ENCODE measurements around the gene OR6K2.
A peak's percentile ranks its signal among the peaks of the same experiment; 100 is the strongest.
"Not testable (repeated sequence)": the region's sequence is repeated elsewhere in the genome, so short reads cannot be mapped to it uniquely, and the experiment has no call there.

OR6K2 gene

GRCh38 chr1:158700552-158700951 lies at the start of gene OR6K2:
Gene OR6K2, minus strand, starts transcription at chr1:158700652. Its CDS starts 0 bp downstream, at chr1:158700652.
- no peak for DNase-seq

DNA sequence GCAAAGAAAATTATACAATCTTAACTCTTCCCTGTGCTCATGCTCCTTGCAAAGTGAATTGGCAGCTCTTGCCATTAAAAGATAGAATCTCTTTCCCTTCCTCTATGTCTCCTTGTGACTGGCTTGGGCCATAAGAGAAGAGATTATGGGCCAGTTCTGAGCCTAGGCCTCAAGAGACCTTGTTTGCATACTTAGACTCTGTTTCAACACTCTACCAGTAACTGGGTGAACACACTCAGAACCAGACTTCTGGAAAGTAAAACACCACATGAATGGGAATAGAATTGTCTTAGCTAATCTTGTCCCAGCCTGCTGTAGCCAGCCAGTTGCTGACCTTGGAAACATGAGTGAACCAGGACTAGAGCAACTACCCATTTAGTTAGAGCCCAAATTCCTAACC lies 35.4 kb upstream of the OR6K2 start:
- no peak for DNase-seq

- no peak for DNase-seq
These were observed 32.1 kb upstream of the OR6K2 start for GRCh38 chr1:158732524-158732923.

- no peak for DNase-seq
These were observed 31.3 kb upstream of the OR6K2 start for GRCh38 chr1:158731707-158732106.

DNA sequence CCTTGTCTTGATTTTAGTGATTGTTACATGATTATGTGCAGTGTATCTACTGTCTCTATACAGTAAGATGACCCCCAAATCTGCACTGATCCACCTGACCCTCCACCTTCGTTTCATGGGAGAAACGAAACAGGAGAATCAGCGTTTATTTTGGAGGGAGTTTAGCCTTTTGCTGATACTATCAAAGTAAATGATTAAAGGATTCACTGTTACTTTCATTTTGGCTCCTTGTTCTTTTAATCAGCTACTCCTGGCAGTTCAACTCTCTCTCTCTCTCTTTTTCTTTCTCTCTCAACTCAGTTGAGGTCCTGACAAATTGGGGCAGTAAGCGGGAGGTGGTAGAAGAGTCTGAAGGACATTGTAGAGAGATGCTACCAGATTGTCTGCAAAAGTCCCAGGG lies 30.0 kb upstream of the OR6K2 start:
- no peak for DNase-seq

- no peak for DNase-seq
These were observed 28.2 kb upstream of the OR6K2 start for GRCh38 chr1:158728510-158729225.

GRCh38 chr1:158724442-158724841 lies 24.0 kb upstream of the OR6K2 start:
- no peak for DNase-seq

GRCh38 chr1:158720620-158721019 lies 20.2 kb upstream of the OR6K2 start, which contains the start of gene OR6K3:
Gene OR6K3, minus strand, starts transcription at chr1:158720720. Its CDS starts 2,605 bp downstream, at chr1:158718115.
- no peak for DNase-seq

- DNase-seq, result no peak
These were observed 19.2 kb upstream of the OR6K2 start for GRCh38 chr1:158719664-158720063.

- DNase-seq, result no peak
These were observed 16.9 kb upstream of the OR6K2 start for GRCh38 chr1:158717344-158717743.

DNA sequence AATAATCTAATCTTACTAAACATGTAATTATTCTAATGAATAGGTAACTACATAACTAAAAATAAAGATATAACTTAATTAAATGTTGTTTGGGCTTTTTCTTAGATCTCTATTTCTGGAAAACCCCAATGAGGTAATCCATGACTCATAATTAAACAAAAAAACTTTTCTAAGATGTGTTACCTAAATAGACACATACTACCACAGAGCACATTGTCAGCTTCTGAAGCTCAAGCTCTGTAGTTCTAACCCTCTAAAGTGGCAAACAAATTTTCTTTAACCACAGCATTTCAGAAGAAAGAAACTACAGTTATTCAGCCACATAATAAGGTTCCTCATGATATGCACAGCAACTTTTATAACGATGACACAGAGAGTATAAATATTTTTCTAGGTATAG lies 15.9 kb upstream of the OR6K2 start:
- peak; percentile 34 for DNase-seq

DNA sequence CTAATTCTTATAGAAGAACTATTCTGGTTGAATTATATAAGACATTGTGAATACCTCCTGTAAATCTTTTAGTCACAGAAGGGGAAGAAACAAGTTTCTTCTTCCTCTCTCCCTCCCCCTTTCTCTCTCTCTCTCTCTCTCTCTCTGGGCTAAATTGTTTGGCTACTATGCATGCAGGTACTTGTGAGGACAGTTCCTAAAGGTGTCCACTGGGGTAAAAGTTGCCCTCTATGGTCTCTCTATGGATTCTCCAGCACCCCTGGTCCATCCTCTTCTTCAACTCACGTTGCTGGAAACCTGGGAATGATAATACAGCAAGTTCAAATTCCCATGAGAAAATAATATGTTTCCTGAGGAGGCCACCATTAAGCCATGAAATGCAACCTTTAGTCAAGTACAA lies 14.3 kb upstream of the OR6K2 start:
- DNase-seq, result no peak

- DNase-seq, result no peak
These were observed 10.6 kb upstream of the OR6K2 start for GRCh38 chr1:158711098-158711497.

DNA sequence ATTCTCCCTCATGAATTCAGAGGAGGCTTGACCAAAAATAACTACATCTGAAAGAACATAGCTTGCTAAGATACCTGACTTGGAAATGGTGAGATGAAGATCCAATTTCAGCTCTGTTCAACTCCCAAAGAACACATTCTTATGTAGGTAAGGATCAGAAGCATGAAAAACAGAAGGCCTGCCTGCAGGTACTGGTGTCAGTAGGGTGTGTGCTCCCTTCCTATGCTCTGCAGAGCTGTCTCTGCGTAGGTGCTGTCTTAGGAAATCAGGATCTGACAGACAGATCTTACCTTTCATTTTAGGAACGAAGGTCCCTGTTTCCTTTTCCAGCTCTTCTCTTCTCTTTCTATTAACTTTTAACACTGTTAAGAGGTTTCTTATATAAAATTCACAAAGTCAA lies 5.6 kb upstream of the OR6K2 start:
- DNase-seq, result no peak

DNA sequence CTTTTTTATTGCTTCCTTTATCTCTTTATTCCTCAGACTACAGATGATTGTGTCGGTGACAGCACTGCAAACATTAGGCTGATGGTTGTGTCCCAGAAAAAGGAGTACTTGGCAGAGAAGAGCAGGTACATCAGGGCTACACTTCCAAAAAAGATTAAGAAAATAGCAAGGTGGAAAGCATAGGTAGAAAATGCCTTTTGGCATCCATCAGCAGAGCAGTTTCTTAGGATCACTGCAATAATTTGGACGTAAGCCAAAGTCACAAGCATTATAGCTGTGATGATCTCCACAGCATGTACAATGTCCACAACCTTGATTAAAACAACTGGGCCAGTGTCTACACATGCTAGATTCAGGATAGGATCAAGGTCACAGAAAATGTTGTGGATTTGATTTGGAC lies 5.9 kb downstream of the OR6K2 start:
- DNase-seq, result no peak

- DNase-seq, result no peak
These were observed 8.1 kb downstream of the OR6K2 start for GRCh38 chr1:158692356-158692755.

DNA sequence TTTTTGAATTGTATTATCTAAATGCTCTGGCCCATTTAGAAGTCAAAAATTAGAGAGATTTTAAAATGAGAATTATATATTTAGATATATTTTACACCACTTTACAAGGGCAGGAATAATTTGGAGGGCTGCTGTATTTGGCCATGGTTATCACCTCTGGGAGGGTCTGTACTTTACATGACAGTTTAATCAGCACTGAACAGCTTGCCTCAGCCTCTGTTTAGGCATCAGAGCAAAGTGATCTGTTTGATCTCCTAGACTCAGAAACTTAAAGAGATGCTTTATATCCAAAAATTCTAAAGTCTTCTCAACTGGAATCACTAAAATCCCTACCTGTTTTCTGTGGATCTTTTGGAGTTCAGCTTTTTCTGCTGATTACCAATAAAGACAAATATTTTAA lies 8.5 kb downstream of the OR6K2 start:
- DNase-seq, result no peak

DNA sequence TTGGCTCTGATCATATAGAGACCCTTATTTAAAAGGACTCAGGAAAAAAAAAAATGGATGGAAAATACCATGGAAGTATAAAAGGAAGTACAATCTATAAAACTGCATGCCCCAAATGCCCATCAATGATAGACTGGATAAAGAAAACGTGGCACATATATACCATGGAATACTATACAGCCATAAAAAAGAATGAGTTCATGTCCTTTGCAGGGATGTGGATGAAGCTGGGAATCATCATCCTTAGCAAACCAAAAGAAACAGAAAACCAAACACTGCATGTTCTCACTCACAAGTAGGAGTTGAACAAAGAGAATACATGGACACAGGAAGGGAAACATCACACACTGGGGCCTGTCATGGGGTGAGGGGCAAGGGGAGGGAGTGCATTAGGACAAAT lies 9.3 kb downstream of the OR6K2 start:
- not testable (repeated sequence) for DNase-seq

DNA sequence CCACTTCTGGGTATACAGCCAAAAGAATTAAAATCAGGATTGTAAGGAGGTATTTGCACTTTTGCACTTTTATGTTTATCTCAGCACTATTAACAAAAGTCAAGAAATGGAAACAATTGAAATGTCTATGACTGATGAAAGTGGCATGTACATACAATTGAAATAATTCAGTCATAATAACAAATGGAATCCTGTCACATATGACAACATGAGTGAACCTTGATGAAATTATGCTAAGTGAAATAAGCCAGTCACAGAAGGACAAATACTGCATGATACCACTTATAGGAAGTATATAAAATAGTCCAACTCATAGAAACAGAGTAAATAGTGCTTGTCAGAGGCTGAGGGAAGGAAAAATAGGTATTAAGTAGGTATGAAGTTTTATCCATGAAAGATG lies 10.6 kb downstream of the OR6K2 start:
- DNase-seq, result no peak

DNA sequence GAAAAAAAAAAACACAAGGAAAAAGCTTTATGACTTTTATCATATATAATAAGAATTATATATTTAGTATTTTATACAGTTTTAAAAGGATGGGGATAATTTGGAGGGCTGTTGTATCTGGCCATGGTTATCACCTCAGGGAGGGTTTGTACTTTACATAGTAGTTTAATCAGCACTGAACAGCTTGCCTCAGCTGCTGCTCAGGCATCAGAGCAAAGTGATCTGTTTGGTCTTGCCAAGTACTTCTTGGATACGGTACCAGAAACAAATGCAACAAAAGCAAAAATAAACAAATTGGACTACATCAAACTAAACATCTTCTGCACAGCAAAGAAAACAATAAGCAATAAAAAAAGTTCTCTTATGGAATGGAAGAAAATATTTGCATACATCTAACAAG lies 11.3 kb downstream of the OR6K2 start:
- DNase-seq, result no peak

DNA sequence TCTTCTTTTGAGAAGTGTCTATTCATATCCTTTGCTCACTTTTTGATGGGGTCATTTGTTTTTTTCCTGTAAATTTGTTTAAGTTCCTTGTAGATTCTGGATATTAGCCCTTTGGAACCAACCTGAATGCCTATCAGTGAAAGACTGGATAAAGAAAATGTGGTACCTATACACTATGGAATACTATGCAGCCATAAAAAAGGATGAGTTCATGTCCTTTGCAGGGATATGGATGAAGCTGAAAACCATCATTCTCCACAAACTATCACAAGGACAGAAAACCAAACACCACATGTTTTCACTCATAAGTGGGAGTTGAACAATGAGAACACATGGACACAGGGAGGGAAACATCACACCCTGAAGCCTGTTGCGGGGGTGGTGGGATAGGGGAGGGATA lies 12.1 kb downstream of the OR6K2 start:
- DNase-seq, result not testable (repeated sequence)

DNA sequence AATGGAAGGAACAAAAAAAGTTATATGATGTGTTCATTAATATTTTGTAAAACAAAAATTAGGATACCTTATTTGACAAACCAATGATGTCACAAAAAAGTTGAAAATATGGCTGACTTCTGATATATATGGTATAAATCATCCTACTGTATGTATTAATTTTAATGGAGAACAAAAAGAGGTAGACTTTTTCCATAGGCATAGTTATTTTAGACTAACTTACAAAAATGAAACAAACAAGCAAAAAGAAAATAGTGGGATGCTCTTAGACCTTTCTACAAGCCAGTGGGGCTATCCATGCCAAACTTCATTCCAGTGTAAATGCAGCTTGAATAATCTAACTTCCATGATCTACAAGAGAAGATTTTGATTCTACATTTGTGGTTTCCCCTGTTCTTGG lies 13.4 kb downstream of the OR6K2 start:
- no peak for DNase-seq

- no peak for DNase-seq
These were observed 14.1 kb downstream of the OR6K2 start, which contains the start of gene SPTA1 for GRCh38 chr1:158686111-158687009. Gene SPTA1, minus strand, starts transcription at chr1:158686715. Its CDS starts 198 bp downstream, at chr1:158686517.

DNA sequence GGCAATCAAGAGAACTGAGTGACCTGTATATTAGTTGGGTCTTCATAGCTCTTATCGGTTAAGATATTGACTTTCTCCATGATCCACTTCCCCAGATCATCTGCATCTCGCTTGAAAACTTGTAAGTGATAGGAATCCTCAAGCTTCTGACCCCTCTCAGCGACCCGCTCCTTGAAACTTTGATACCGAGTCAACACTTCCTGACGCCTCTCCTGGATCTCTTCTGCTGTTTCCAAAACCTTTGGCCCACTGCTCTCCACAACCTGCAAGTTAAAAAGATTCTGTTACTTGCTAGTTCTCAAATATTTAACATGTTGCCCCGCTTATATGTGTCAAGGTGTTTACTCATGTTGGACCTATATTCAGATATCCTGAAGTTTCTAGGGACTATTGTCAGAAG lies 15.4 kb downstream of the OR6K2 start:
- DNase-seq, result no peak
